Measurements from ENCODE around the gene CACNG1. TPM values are rescaled to one million over a fixed set of nuclear protein-coding genes. Genes with fewer than 3 reads are reported as not detected.

CACNG1 gene
- total RNA-seq, 1 donor from 2014 or later = not detected

DNA sequence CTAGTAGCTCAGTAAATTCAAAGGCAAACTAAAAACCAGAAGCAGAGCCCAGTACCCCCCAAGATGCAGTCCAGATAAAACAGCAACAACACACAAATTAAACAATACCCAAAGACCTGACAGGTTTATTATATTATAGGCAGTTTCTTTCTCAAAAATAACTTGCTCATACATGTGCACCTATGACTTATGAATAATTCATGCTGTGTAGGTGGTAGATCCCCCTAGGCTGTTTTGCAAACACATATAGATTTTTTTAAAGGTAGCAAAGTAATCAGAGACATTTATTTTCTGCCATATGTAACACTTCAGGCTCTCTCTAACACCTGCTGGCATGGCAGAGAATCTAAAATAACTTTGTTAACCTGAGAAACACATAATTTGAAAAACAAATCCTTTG lies 27.2 kb downstream of the CACNG1 start:
- TF ChIP-seq, protein P1, sequence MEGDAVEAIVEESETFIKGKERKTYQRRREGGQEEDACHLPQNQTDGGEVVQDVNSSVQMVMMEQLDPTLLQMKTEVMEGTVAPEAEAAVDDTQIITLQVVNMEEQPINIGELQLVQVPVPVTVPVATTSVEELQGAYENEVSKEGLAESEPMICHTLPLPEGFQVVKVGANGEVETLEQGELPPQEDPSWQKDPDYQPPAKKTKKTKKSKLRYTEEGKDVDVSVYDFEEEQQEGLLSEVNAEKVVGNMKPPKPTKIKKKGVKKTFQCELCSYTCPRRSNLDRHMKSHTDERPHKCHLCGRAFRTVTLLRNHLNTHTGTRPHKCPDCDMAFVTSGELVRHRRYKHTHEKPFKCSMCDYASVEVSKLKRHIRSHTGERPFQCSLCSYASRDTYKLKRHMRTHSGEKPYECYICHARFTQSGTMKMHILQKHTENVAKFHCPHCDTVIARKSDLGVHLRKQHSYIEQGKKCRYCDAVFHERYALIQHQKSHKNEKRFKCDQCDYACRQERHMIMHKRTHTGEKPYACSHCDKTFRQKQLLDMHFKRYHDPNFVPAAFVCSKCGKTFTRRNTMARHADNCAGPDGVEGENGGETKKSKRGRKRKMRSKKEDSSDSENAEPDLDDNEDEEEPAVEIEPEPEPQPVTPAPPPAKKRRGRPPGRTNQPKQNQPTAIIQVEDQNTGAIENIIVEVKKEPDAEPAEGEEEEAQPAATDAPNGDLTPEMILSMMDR (IDR thresholded peaks at IDR 0.05; ENCODE audit: unreplicated experiment) = no peak
- Mint-ChIP-seq H3K27me3 (ENCODE audit: unreplicated experiment) (peaks cover 1% of the 10 kb centered on the region), H3K4me3 (ENCODE audit: unreplicated experiment) (no peak overlapping the region), H3K4me1 (ENCODE audit: unreplicated experiment) (no peaks in the 10 kb centered on the region), H3K9me3 (ENCODE audit: unreplicated experiment) (no peaks in the 10 kb centered on the region), H3K27ac (ENCODE audit: unreplicated experiment) (no peak overlapping the region), H3K36me3 (ENCODE audit: low read depth, unreplicated experiment) (no peaks in the 10 kb centered on the region)
- no peak for DNase-seq (ENCODE audit: low spot score)

DNA sequence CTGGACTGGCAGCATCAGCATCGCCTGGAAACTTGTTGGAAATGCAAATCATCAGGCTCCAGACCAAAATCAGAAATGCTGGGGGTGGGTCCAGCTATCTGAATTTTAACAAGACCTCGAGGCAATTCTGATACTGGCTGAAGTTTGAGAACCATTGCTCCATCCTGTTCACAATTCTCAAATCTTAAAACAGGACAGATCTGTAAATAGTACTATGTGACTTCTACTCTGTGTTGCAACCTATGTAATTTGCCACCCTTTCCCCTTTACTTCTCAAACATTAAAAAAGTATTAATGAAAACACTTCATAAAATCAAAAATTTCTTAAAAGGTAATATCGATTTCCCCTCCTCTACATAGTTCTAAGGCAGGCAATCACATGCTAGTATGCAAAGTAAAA lies 28.5 kb downstream of the CACNG1 start:
- H3K36me3 Mint-ChIP-seq (ENCODE audit: low read depth, unreplicated experiment) = no peaks in the 10 kb centered on the region
- DNase-seq (ENCODE audit: low spot score) = no peak
- H3K27ac Mint-ChIP-seq (ENCODE audit: unreplicated experiment) = no peak overlapping the region
- TF ChIP-seq, protein P1 (IDR thresholded peaks at IDR 0.05; ENCODE audit: unreplicated experiment) = no peak
- H3K4me1 Mint-ChIP-seq (ENCODE audit: unreplicated experiment) = no peaks in the 10 kb centered on the region
- H3K9me3 Mint-ChIP-seq (ENCODE audit: unreplicated experiment) = no peaks in the 10 kb centered on the region
- no peaks in the 10 kb centered on the region for H3K27me3 Mint-ChIP-seq (ENCODE audit: unreplicated experiment)
- no peak overlapping the region for H3K4me3 Mint-ChIP-seq (ENCODE audit: unreplicated experiment)

DNA sequence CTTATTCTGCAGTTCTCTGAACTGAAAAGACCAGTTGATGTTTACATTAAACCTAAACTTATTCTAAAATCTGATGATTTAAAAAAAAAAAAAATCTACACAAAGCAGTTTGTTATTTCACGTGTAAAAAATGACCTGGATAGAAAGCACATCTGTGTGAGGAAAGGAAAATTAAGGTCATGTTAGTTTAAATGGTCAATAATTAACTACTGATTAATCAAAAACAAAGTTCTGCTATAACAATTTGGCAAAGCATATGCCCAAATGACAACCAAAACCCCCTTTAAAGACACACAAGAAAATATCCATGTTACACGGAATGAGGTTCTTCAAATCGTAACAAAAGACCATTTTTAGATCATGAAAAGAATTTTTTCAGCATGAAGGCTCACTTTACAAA lies 30.4 kb downstream of the CACNG1 start:
- no peak for DNase-seq (ENCODE audit: low spot score)
- Mint-ChIP-seq H3K36me3 (ENCODE audit: low read depth, unreplicated experiment) (peaks cover 2% of the 10 kb centered on the region), H3K9me3 (ENCODE audit: unreplicated experiment) (no peaks in the 10 kb centered on the region), H3K27ac (ENCODE audit: unreplicated experiment) (no peak overlapping the region), H3K4me3 (ENCODE audit: unreplicated experiment) (no peak overlapping the region), H3K4me1 (ENCODE audit: unreplicated experiment) (no peaks in the 10 kb centered on the region), H3K27me3 (ENCODE audit: unreplicated experiment) (no peaks in the 10 kb centered on the region)
- TF ChIP-seq, protein P1 (IDR thresholded peaks at IDR 0.05; ENCODE audit: unreplicated experiment) = no peak

DNA sequence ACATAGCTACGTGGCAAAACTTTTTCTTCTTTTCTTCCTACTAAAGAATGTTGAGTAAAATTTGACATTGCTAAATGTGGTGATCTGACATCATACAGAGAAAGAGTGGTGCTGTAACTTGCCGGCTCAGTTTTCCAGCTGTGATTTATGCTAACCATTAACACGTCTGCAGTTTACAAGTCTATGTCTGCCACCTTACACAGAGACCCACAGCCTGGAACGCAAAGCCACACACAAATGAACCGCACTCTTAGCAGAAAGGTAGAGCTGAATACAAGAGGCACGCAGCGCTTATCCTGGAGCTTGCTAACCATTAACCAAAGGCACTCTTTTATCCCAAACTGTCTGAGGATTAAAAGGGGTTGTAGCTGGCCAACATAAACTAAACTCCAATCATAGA lies 31.9 kb downstream of the CACNG1 start:
- no peaks in the 10 kb centered on the region for H3K4me1 Mint-ChIP-seq (ENCODE audit: unreplicated experiment)
- TF ChIP-seq, protein P1 (IDR thresholded peaks at IDR 0.05; ENCODE audit: unreplicated experiment) = no peak
- no peaks in the 10 kb centered on the region for H3K9me3 Mint-ChIP-seq (ENCODE audit: unreplicated experiment)
- no peak for DNase-seq (ENCODE audit: low spot score)
- peaks cover 2% of the 10 kb centered on the region for H3K36me3 Mint-ChIP-seq (ENCODE audit: low read depth, unreplicated experiment)
- no peaks in the 10 kb centered on the region for H3K27me3 Mint-ChIP-seq (ENCODE audit: unreplicated experiment)
- no peak overlapping the region for H3K4me3 Mint-ChIP-seq (ENCODE audit: unreplicated experiment)
- no peak overlapping the region for H3K27ac Mint-ChIP-seq (ENCODE audit: unreplicated experiment)

DNA sequence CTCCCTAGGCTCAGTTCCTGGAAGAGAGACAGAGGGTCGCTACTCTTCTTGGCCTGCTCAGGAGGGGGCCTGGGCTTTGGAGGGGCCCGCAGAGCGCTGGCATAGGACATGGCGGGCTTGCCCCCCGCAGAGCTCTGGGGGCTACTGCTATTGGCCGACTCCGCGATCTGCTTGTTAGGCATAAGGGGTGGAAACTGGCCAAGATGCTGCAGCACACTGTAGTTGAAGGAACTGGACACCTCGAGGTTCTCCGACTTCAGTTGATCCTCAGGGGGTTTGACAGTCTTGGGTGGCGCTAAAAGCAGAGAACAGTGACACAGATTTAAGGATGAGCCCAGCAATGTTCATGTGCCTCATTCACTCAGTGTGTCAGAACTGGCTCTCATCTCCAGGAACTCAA lies 33.9 kb downstream of the CACNG1 start:
- H3K4me3 Mint-ChIP-seq (ENCODE audit: unreplicated experiment) = no peak overlapping the region
- peaks cover 2% of the 10 kb centered on the region for H3K36me3 Mint-ChIP-seq (ENCODE audit: low read depth, unreplicated experiment)
- H3K9me3 Mint-ChIP-seq (ENCODE audit: unreplicated experiment) = no peaks in the 10 kb centered on the region
- DNase-seq (ENCODE audit: low spot score) = no peak
- no peak overlapping the region for H3K27ac Mint-ChIP-seq (ENCODE audit: unreplicated experiment)
- no peaks in the 10 kb centered on the region for H3K4me1 Mint-ChIP-seq (ENCODE audit: unreplicated experiment)
- H3K27me3 Mint-ChIP-seq (ENCODE audit: unreplicated experiment) = no peaks in the 10 kb centered on the region
- TF ChIP-seq, protein P1 (IDR thresholded peaks at IDR 0.05; ENCODE audit: unreplicated experiment) = no peak

Data from endothelial cell (in vitro differentiated cells).